Stimulated activated CD8-positive, alpha-beta memory T cell treated with anti-CD3 and anti-CD28 coated beads, Interleukin-15, amount 100 ng/mL, for 48 hours (primary cell): ENCODE measurements around the gene WDR26.
"Not testable (repeated sequence)": the region's sequence is repeated elsewhere in the genome, so short reads cannot be mapped to it uniquely, and the experiment has no call there.

ENCODE experiments used
- DNase-seq, 2 donors: peaks; one replicate each; pipeline ENCODE4 v3.0.0-alpha.2; 2020; ENCODE audit warnings: low read depth in 2 of 2

Gene WDR26

DNA sequence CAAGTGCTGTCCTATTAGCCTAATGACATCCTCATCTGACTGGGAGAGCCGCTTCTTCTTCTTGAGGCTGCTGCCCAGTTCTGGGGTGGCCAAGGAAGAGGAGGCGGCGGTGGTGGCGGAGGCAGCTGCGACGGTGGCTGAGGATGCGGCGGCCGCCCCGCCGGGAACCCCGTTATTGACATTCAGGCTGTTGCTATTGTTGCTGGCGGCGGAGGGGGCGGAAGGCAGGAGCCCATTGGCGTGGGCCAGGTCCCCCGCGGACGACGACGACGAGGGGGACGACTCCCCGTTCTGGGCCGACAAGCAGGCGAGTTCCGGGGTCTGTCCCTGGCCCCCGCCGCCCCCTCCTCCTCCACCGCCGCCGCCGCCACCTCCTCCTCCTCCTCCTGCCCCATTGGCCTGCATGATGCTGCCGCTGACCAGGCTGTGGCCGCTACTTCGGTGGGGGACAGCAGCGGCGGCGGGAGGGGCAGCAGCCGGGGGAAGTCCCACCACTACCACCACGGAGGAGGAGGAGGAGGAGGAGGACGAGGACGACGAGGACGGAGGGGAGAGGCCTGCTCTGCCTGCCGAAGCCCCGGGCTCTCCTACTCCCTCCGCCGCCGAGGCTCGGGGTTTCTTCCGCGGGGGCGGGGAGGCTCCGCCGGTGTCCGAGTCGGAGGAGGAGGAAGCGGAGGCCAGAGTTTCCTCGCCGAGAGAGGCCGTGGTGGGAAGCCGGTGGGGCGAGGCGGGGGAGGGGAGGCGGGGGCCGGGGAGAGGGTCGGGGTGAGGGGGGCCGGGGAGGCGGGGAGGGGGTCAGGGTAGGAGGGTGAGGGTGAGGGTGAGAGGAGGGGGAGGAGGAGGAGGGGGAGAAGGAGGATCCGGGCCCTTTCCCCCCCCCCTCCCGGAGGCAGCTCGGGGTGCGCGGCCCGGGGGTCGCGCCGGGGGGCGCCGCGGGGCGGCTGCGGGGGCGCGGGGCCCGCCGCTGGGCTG, 610 bp downstream of the WDR26 start:
- no peak for DNase-seq

DNA sequence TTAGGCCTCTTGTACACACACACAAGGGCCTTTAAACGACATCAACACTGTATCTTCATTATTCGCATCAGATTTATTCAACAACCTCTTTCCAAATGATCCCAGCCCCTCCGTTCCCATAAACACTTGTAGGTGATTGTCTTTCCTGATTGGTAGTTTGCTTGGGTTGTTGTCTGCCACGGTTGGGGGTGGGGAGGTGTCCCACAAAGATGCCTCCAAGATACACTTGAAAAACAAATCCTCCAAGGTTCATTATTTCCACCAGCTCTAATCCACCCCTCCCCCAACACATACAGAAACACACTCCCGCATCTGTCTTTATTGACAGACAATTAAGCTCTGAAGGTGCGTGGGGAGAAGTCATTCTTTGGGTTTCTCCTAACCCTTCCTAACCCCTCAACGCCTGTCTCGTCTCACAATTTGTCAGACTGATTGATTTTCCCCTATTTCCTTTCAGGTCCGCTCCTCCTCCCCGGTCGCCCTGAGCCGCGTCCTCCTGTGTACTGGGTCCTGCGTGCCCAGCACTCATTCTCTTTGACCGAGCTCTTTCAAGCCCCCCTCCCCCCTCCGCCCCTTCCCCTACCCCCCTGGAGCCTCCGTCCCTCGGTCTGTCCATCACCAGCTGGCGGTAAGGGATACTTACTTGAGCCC, 1.4 kb downstream of the WDR26 start:
- DNase-seq: no peak

DNA sequence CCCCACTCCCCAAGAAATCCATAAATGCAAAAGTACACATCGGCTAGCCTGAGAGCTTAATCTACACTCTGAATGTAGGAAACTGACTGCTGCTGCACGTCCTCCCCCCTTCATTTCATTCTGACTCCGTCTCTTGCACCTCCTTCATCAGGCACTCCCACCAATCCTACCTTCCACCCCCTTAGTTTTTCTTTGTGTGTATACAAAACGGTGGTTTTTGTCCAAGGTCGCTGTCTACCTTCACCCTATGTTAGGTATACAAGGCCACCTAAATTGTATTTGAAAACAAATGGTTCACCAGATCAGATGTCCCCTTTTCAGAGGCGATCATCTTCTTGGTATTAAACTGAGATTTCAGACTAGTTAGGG, 1.9 kb downstream of the WDR26 start:
- DNase-seq: no peak

DNA sequence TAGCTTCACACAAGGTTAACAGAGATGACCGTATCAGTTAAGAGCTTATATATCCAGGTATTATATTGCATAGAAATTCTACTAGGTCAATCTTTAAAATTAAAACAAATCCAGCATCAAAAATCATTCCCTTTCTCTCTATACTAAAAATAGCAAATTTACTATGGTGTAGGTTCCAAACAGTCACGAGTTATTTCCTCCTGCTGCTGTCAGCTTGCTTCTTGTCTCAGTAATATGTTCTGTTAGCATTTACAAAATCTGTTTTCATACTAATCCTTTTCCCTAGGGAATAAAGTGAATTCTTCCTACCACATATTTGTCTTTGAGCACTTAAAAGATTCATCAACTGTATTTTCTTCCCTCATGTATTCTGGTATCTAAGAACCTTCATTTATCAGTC, 2.5 kb downstream of the WDR26 start:
- DNase-seq: no peak

DNA sequence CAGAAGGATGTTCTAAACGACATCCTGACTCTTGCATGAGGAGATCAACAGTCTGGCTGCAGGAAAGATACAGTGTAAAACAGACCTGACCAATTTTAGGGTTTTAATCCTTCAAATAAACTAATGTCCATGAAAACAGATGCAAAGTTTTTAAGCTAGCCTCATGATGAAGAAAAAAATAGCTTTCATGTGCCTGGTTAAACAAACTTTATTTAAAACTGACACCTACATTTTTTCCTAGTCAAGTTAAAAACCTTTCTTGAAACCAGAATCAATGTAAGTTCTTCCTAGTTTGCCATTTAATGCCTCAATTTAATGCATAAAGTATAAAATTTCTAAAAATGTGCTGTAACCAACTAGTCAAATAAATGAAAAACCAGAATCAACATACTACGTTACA, 2.9 kb downstream of the WDR26 start:
- DNase-seq: no peak

DNA sequence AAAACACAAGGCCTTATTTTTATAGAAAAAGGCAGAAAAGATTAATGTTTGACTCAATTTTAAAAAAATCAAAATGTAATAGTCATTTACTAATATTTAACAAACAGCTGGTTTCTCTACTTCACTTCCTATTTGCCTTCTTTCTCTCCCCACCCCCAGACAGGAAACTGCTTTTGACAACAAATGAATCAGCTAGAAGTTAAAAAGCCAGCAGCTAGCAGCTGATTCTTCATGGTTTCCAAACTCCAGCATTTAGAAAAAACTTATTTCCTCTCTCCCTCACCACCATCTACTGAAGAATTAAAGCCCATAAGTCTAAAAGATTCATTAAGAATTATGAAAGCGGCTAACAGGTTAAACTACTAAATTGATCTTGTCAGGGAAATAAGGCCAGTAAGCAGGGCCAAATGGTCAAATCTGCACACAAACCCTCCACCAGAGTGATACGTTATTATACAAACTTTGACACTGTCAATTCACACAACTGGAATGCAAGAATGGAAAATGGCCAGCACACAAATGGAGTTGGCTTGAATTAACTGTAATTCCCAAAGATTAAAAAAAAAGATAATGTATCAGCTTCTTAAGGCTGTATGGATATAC, 4.0 kb downstream of the WDR26 start:
- no peak for DNase-seq

DNA sequence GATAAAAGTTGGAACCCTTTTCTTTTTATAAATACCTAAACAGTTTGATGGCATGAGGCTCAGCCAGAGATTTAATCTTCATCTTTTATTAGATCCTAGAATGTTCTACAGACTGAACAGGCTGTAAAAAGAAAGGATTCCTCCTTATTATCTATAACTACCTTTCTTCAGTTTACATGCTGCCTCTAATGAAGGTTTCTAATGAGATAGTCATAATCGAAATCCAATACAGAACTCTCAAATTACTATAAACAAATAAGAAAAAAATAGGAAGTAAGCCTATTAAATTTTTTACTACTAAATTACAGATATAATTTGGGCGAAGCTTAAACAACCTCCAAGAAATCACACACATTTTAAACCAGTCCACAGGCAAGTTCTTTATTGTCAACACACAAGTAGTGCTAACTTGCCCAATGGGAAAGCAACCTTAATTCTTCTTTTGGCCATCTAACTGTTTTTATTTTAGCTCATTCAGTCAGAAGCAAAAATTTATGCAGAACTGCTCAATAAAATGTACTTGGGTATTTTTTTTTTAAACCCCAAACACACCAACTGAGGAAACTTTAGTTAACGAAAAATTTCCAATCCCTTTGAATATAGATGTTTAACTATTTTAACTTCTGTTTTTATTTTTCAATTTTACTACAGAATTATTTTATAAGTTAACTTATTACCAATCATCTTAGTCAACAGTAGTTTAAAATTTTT, 4.8 kb downstream of the WDR26 start:
- no peak for DNase-seq

DNA sequence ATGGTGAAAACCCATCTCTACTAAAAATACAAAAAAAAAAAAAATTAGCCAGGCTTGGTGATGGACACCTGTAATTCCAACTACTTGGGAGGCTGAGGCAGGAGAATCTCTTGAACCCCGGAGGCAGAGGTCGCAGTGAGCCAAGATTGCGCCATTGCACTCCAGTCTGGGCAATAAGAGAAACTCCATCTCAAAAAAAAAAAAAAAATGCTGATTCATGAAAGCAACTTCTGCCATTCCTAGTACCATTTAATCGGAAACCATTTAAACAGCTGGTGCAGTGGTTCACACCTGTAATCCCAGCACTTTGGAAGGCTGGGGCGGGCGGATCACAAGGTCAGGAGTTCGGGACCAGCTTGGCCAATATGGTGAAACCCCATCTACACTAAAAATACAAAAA, 5.9 kb downstream of the WDR26 start:
- DNase-seq: not testable (repeated sequence)

DNA sequence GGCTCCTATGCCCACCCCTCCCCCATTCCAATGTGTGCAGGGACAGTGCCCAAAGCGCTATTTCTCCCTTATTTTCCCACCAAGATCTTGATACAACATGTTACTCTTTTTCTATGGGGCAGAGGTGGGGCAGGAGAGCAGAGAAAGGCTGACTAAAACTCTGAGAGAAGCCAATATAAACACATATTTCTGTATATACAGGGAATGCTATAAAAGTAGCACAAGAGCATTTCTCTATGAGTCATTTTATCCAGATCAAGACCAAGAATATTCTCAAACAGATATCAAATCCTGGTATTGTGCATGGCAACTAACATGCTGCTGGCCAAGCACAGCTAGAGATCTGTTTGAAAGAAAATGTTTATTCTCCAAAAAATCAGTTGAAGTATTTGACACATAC, 7.3 kb downstream of the WDR26 start:
- DNase-seq: no peak

DNA sequence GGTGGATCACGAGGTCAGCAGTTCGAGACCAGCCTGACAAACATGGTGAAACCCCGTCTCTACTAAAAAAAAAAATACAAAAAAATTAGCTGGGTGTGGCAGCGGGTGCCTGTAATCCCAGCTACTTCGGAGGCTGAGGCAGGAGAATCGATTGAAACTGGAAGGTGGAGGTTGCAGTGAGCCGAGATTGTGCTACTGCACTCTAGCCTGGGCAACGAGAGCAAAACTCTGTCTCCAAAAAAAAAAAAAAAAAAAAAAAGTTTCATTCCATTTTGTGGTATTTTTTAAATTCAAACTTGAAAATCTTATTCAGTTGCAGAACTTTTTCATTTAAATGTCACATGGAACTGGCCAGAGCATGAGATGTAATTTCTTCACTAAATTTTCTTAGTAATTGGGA, 7.7 kb downstream of the WDR26 start:
- DNase-seq: not testable (repeated sequence)

DNA sequence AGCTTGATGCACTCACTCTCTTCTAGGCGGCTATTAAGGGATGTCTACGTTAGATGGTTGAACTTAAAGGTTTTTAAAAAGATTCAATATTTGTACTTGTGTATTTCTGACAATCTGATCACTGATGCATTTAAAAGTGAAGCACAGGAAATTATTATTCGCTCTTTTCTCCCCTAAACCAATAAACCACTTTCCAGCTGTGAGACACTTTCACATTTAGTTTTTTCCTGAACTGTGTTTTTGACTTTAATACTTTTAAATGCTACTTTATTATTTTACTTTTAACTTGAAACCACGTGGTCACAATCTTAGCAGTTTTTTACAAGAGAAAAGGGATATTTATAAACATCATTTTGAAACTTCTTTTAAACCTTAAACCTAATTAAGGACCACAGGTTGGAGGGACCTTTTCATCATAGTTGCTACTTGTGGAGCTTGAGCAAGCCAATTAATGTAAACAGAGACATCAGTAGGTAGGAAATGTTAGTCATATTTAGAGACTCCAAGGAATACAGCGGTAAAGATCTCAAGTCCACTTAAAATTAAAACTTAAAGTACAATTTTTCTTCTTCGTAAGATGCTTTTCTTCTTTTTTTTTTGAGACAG, 9.2 kb downstream of the WDR26 start:
- no peak for DNase-seq

DNA sequence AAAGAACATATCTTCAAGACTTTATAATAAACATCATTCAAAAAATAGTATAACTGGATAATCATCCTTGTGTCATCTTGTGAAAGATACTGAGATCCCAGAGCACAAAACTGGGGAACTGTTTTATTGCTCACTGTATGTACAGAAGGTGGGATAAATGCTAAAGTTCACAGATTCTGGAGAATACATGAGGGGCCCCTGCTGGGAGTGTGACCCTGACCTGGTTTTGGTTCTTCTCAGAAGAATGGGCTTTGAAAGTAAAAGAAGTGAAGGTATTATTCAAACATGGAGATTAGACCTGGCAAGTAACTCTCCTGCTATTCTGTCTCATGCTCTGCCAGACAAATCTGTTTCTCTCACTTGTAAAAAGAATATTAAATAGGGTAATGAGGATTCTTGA, 14.5 kb downstream of the WDR26 start:
- no peak for DNase-seq

DNA sequence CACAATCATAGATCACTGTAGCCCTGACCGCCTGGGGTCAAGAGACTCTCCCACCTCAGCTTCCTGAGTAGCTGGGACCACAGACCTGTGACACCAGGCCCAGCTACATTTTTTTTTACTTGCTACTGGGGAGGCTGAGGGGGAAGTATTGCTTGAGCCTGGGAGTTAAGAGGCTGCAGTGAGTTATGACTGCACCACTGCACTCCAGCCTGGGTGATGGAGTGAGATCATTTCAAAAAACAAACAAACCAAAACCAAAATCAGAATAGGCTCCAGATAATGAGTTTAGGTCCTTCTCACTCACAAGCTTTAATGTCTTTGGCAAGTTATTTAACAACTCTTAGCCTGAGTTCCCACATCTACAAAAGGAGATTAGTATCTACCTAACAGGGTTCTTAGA, 22.8 kb downstream of the WDR26 start:
- DNase-seq: no peak

DNA sequence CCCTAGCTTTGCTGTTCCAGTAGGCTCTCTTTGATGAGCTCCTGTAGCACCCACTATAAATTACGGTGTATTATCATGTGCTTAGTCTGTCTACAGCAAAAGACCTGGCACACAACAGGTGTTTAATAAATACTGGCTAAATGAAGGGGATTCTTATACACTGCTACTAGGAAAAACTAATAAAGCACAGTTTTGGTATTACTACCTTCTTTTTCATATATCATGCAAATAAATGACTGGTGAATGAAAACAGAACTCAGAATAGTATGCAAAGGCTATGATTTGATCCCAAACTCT, 26.4 kb downstream of the WDR26 start:
- DNase-seq: no peak

DNA sequence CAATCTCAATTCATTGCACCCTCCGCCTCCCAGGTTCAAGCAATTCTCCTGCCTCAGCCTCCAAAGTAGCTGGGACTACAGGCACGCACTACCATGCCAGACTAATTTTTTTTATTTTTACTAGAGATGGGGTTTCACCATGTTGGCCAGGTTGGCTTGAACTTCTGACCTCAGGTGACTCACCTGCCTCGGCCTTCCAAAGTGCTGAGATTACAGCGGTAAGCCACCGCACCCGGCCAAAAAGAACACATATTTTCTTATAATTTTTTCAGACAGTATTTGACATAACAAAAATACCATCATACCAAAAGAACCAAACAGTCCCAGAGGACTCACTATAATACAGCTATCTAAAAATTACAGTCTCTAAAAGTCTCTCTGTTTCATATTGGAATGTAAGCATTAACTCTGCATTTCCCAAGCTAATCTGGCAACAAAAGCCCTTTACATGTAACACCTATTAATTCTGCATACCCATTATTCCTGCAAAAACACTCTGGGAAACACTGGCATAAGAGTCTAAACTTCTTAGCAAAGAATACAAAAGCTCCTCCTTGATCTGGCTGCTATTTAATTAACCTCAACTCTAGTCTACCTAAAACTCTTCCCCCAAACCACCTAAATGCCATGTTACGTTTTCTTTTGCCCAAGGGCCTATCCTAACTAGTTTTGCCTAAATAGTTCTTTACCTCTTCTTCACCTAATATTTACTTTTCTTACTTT, 26.9 kb downstream of the WDR26 start:
- DNase-seq: no peak

DNA sequence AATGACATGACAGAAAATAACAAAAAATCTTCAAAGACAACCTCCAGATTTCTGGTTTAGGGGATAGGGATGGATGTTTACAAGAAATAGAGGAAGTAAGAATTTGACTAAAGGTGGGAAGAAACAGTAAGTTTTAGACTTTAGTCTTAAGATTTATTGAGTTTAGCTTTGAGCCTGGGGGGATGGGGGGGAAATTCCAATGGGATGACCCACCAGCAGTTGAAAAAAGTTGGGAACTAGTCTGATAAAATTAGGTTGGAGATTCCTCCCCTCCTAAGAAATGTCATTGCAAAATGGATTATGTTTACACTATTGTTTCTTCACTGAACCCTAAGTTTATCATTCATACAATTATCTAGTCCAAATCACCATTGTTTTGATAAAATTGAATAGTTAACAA, 28.4 kb downstream of the WDR26 start:
- no peak for DNase-seq

DNA sequence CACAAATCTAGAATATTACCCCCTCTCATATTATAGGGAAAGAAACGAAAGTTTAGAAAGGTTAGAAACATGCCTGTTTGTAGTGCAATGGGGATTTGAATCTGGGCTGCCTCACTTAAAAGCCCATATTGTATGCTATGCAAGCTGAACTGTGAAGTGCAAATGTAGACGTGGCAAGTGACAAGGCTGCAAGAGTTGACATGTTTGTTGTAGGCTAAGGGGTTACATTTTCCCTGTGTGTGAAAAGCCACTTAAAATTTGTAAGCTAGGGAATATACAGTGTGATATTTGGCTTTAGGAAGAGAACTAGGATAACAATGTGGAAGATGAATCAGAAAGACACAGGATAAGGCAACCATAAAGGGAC, 29.0 kb downstream of the WDR26 start:
- DNase-seq: no peak

DNA sequence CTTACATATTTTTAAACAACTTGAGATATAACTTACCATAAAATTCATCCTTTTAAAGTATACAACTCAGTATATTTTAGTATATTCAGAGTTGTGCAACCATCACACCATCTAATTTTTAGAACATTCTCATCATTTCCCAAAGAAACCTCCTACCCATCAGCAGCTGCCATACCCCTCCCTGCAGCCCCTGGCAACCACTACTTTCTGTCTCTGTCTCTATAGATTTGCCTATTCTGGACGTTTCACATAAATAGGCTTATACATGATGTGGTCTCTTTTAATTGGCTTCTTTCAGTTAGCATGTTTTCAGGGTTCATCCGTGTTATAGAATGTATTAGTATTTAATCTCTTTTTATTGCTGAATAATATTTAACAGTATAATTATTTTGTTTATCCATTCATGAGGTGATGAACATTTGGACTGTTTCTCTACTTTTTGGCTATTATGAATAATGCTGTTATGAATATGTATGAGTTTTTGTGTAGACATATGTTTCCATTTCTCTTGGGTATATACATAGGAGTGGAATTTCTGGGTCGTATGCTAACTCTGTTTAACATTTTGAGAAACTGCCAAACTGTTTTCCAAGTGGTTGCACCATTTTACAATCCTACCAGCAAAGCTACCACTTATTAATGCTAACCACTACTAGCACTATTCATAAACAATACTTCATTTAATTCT, 29.5 kb downstream of the WDR26 start:
- no peak for DNase-seq

DNA sequence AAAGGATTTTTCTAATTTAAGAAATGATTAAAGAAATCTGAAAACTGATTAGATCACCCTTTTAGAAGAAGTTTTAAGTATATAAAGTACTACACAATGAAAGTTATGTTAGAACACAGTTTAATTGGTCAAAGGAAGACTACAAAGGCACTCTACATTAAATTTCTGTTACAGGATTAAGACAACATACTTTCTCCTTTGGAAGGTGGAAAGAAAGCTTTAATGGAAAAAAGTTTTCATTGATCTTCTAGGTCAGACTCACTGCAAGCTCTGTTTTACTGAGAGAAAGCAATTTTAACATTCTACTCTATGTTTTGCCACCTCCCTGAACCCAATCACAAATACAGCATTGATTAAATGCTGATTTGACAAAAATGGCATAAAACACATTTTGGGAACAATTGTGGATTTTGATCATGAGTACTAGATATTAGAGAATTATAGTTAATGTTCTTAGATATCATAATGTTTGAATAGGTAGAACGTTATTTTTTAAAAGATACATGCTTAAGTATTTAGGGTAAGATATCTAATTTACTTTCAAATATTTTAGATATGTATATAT, 32.0 kb downstream of the WDR26 start:
- DNase-seq: no peak

DNA sequence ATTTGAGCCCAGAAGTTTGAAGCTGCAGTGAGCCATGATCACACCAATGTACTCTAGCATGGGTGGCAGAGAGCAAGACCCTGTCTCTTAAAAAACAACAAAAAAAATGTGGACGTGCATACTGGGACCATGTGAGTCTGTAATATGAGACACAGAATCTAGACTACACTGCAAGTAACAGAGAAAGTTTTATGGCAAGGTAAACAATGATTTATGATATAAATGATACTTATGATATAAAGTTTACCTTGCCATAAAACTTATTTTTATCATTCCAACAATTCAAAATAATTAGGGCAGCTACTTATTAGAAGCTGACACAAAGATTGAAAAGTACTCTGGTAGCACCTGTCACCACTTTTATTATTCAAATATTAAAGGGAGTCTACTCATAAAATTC, 34.7 kb downstream of the WDR26 start:
- DNase-seq: no peak

DNA sequence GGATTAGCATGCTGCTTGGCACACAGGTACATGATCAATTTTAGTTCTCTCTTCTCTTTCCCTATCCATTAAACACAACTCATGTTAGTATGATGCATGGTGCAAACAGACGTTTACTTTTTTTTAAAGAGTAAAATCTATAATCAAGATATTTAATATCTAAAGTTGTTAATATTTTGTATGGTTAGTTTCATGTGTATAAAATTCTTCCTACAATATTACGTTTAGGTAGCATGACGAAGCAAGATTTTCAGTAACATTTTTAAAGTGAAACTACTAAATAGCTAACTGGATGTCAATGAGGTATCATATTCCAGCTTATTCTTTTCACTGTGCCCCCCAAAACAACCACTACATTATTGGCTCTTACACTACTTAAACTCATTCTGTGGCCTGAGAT, 41.3 kb downstream of the WDR26 start:
- DNase-seq: no peak
